Ovary (tissue), 9 donors: ENCODE data around the gene MYBPC1. TPM values are rescaled to one million over a fixed set of nuclear protein-coding genes. Genes with fewer than 3 reads are reported as not detected.
"Not testable (repeated sequence)": the region's sequence is repeated elsewhere in the genome, so short reads cannot be mapped to it uniquely, and the experiment has no call there.

Experiments used
- DNase-seq, 5 donors: peaks; one replicate each; pipeline ENCODE4 v3.0.0-alpha.2; 2019 to 2020
- H3K27ac ChIP-seq, 2 donors: fragments of 200-600 bp; one replicate each; pipeline versions ENCODE4 v1.5.1 to v1.8.0; 2019 to 2022
- H3K27me3 ChIP-seq: fragments of 200-600 bp; one replicate; pipeline ENCODE4 v1.8.0; 2022
- H3K36me3 ChIP-seq: fragments of 200-600 bp; sonication (generic); one replicate; pipeline ENCODE4 v1.5.1; 2019
- H3K4me1 ChIP-seq: one replicate; pipeline ENCODE4 v1.8.1; 2013; ENCODE audit warnings: mild to moderate bottlenecking, moderate library complexity; ENCODE audit not compliant: insufficient read depth
- H3K4me3 ChIP-seq: fragments of 200-600 bp; sonication (generic); one replicate; pipeline ENCODE4 v1.5.1; 2017
- H3K9me3 ChIP-seq, 2 donors: fragments of 200-600 bp in 1 of 2; sonication (generic) in 1 of 2; one replicate each; pipeline versions ENCODE4 v1.5.1 to v1.8.1; 2013 to 2019; ENCODE audit warnings: mild to moderate bottlenecking in 1 of 2, moderate library complexity in 1 of 2
- CTCF ChIP-seq, 3 donors: fragments of 450-650 bp in 2 of 3; fragments of 200-600 bp in 1 of 3; IDR thresholded peaks; one replicate each; pipeline versions ENCODE4 v1.5.1 to v1.8.0; 2016 to 2022; ENCODE audit warnings: antibody characterized with exemption in 3 of 3, mild to moderate bottlenecking in 1 of 3
- EP300 ChIP-seq: sonication (generic); formaldehyde crosslinking; IDR thresholded peaks from one replicate; pipeline ENCODE4 v1.6.1; 2017; ENCODE audit warnings: antibody characterized with exemption
- POLR2A ChIP-seq: fragments of 450-650 bp; IDR thresholded peaks from one replicate; pipeline ENCODE4 v1.6.1; 2017; ENCODE audit warnings: antibody characterized with exemption, mild to moderate bottlenecking, moderate library complexity
- WGBS, 3 donors: extraction: QIAGEN DNeasy Blood & Tissue Kit in 1 of 3; methylation state at CpG; one replicate each; pipeline versions ENCODE4 v1.1.5 to v1.1.7; 2013 to 2017; 5-methylcytosine and 5-hydroxymethylcytosine counted together
- intact Hi-C, 4 donors: fragments of 100-400 bp; cut with DNase I; formaldehyde crosslinking; loops; one replicate each; pipeline versions ENCODE4 v1.11.0 to v1.15.1; 2022 to 2023
- polyA plus RNA-seq, 2 donors: library from polyadenylated mRNA; stranded (reverse); fragments of 200-250 nt in 1 of 2; fragments of 350-450 nt in 1 of 2; fragmentation: Illumina TruSeq in 1 of 2; extraction: RNeasy Lipid Tissue Mini Kit (QIAGEN cat#74804) in 1 of 2; gene quantifications; one replicate each; pipeline ENCODE4 v1.2.3, GENCODE V29; 2013 to 2014
- total RNA-seq, 7 donors: library from RNA; depleted of rRNA in 2 of 7; stranded (reverse); fragments of >200 nt in 2 of 7; fragmentation: NEBNext Ultra II Directional in 3 of 7; extraction: Animal tissue kit (Norgen Biotek cat#: 25700) in 3 of 7; gene quantifications; one replicate each; pipeline versions ENCODE4 v1.1.0 to v1.2.4, GENCODE V29; 2016 to 2023
- donor health status: DM: no; HTN: no; CAD: no; lungs with moderate emphysema.
- donor health status: DM: no; HTN: no; CAD: no.
- donor health status: Bipolar disorder and iron deficiency.
- donor health status: DM: yes; HTN: yes; CAD: no.
- donor health status: DM: no; HTN: no; CAD: no.
- donor health status: DM: yes; HTN: yes; CAD: no.

Gene MYBPC1
- total and polyA plus RNA-seq, 9 donors = 0.18 to 2.2 (median 0.92) TPM; not detected in 4

- intact Hi-C loops = no loop called here
- Histone ChIP-seq H3K36me3 (no peaks in the 10 kb centered on the region), H3K27ac (no peak overlapping the region), H3K4me1 (no peaks in the 10 kb centered on the region), H3K27me3 (no peaks in the 10 kb centered on the region), H3K9me3 (no peaks in the 10 kb centered on the region), H3K4me3 (no peak overlapping the region)
- no peak for TF ChIP-seq POLR2A
- no peak for TF ChIP-seq EP300
- TF ChIP-seq CTCF (IDR thresholded peaks at IDR 0.05) = no peak
- 69 to 77% (median 77%) methylated on average over 3 of the region's 3 CpGs for WGBS, 3 donors
- no peak for DNase-seq
Observed at GRCh38 chr12:101653030-101653429, 58.3 kb downstream of the MYBPC1 start.

- Histone ChIP-seq H3K36me3 (no peaks in the 10 kb centered on the region), H3K9me3 (no peaks in the 10 kb centered on the region), H3K4me3 (no peak overlapping the region), H3K4me1 (no peaks in the 10 kb centered on the region), H3K27me3 (no peaks in the 10 kb centered on the region), H3K27ac (no peak overlapping the region)
- no peak for DNase-seq
- TF ChIP-seq EP300 = no peak
- no peak for TF ChIP-seq CTCF (IDR thresholded peaks at IDR 0.05)
- intact Hi-C loops = no loop called here
- 24 to 47% (median 41%) methylated on average over 3 of the region's 3 CpGs for WGBS, 3 donors
Observed at GRCh38 chr12:101653503-101653902, 58.7 kb downstream of the MYBPC1 start.

GRCh38 chr12:101654442-101654841 is 59.7 kb downstream of the MYBPC1 start:
- WGBS, 3 donors = 75 to 87% (median 85%) methylated on average over 1 of the region's 1 CpG

GRCh38 chr12:101655393-101655792 is 60.6 kb downstream of the MYBPC1 start:
- WGBS, 3 donors = 41 to 75% (median 57%) methylated on average over 2 of the region's 2 CpGs
- intact Hi-C loops = no loop called here
- H3K9me3 ChIP-seq = no peaks in the 10 kb centered on the region
- H3K36me3 ChIP-seq = no peaks in the 10 kb centered on the region
- TF ChIP-seq CTCF (IDR thresholded peaks at IDR 0.05) (no peak), POLR2A (no peak), EP300 (no peak)
- H3K4me1 ChIP-seq = no peaks in the 10 kb centered on the region
- no peak overlapping the region for H3K4me3 ChIP-seq
- H3K27ac ChIP-seq = no peak overlapping the region
- no peak for DNase-seq
- no peaks in the 10 kb centered on the region for H3K27me3 ChIP-seq

More at GRCh38 chr12:101654442-101654841, 59.7 kb downstream of the MYBPC1 start:
- intact Hi-C loops = no loop called here
- Histone ChIP-seq H3K4me1 (no peaks in the 10 kb centered on the region), H3K27me3 (no peaks in the 10 kb centered on the region), H3K9me3 (no peaks in the 10 kb centered on the region), H3K27ac (no peak overlapping the region), H3K4me3 (no peak overlapping the region), H3K36me3 (no peaks in the 10 kb centered on the region)
- no peak for DNase-seq
- TF ChIP-seq EP300 = no peak
- TF ChIP-seq POLR2A = no peak
- no peak for TF ChIP-seq CTCF (IDR thresholded peaks at IDR 0.05)

- WGBS, 3 donors = 61 to 64% (median 62%) methylated on average over 2 of the region's 2 CpGs
- H3K27me3 ChIP-seq, DNase-seq, H3K4me1 ChIP-seq, H3K27ac ChIP-seq, intact Hi-C loops, H3K36me3 ChIP-seq, H3K4me3 ChIP-seq, H3K9me3 ChIP-seq: not testable (repeated sequence)
Observed at GRCh38 chr12:101660662-101661061, 65.9 kb downstream of the MYBPC1 start.
